Adrenal gland (tissue), 5 donors: ENCODE data around the gene DNAH8.

ENCODE experiments used
- CTCF ChIP-seq, 6 experiments: fragments of 450-650 bp in 4 of 6; fragments of 200-600 bp in 2 of 6; sonication (generic) in 1 of 6; IDR thresholded peaks; 1 replicate in 5 of 6; 2 replicates in 1 of 6; pipeline versions ENCODE4 v1.5.1 to v1.8.0; 2016 to 2021; ENCODE audit warnings: antibody characterized with exemption in 6 of 6, mild to moderate bottlenecking in 2 of 6, moderate library complexity in 1 of 6
- POLR2A ChIP-seq, 2 donors: fragments of 450-650 bp; IDR thresholded peaks; one replicate each; pipeline ENCODE4 v1.6.1; 2017; ENCODE audit warnings: antibody characterized with exemption in 2 of 2, mild to moderate bottlenecking in 2 of 2, moderate library complexity in 1 of 2
- donor health status: DM: no; HTN: no; CAD: no.

GRCh38 chr6:39053854-39054576 is 338.9 kb downstream of the DNAH8 start:
- TF ChIP-seq CTCF (IDR thresholded peaks at IDR 0.05) (no peak), POLR2A (IDR thresholded peaks at IDR 0.05) (no peak)
